HepG2 (cell line): ENCODE results near the gene C5orf34. TPM values are rescaled to one million over a fixed set of nuclear protein-coding genes. Genes with fewer than 3 reads are reported as not detected.

Source experiments
- ATAC-seq: fragments of 200-7000 bp; cut with Tn5 transposase; 3 replicates; pipeline ENCODE4 v1.9.1; 2020; ENCODE audit warnings: mild to moderate bottlenecking, moderate library complexity
- BruUV-seq: library from RNA; stranded (reverse); fragments of 400-500 nt; replicated peaks from 2 replicates; lab custom pipeline; 2021; lab: Mats Ljungman, UMichigan
- CTCF ChIA-PET: fragments of 300-600 bp; formaldehyde crosslinking; extraction: SDS; loops from one replicate; lab custom pipeline; 2021; ENCODE audit warnings: low total read pairs, inconsistent platforms, low intra/inter-chr PET ratio; lab: Yijun Ruan, JAX
- POLR2A ChIA-PET: fragments of 350-600 bp; sonication (Branson Sonifier 250); formaldehyde crosslinking; loops from one replicate; lab custom pipeline; 2020; ENCODE audit warnings: antibody characterized with exemption, inconsistent platforms; lab: Yijun Ruan, JAX
- DNase-seq: peaks from one replicate; pipeline ENCODE4 v3.0.0-alpha.2; 2015; ENCODE audit warnings: low spot score
- FAIRE-seq: peaks from 3 replicates; lab custom pipeline; 2011; peaks lifted over from hg19 to GRCh38; lab: Jason Lieb, UNC
- H2AFZ ChIP-seq: one replicate; pipeline ENCODE4 v1.6.1; 2011; ENCODE audit warnings: low read length, inconsistent platforms
- H3K27ac ChIP-seq: fragments of 300-600 bp; 3 replicates; pipeline ENCODE4 v1.8.0; 2011; ENCODE audit warnings: mixed run types, mild to moderate bottlenecking, mixed read lengths, low read length, inconsistent platforms; ENCODE audit not compliant: insufficient read depth; ENCODE audit errors: extremely low read length
- H3K27me3 ChIP-seq, 2 experiments: fragments of 200-600 bp in 1 of 2; 2 replicates in 1 of 2; 3 replicates in 1 of 2; pipeline versions ENCODE4 v1.6.0 to v1.8.0; 2011; ENCODE audit warnings: low read length in 2 of 2, mild to moderate bottlenecking in 2 of 2, moderate library complexity in 2 of 2, inconsistent platforms in 1 of 2; ENCODE audit not compliant: insufficient read depth in 2 of 2, control insufficient read depth in 1 of 2
- H3K36me3 ChIP-seq, 2 experiments: fragments of 200-600 bp in 1 of 2; replicated peaks in 1 of 2; 2 replicates in 1 of 2; 3 replicates in 1 of 2; pipeline versions ENCODE4 v1.5.1 to v1.8.0; 2011; ENCODE audit warnings: low read length in 2 of 2, inconsistent platforms in 1 of 2; ENCODE audit not compliant: insufficient read depth in 2 of 2, control insufficient read depth in 1 of 2
- H3K4me1 ChIP-seq: 2 replicates; pipeline ENCODE4 v1.5.1; 2012; ENCODE audit warnings: low read length, inconsistent platforms; ENCODE audit not compliant: insufficient read depth
- H3K4me2 ChIP-seq: 2 replicates; pipeline ENCODE4 v1.6.0; 2011; ENCODE audit warnings: low read depth, low read length, inconsistent platforms
- H3K4me3 ChIP-seq, 3 experiments: fragments of 200-600 bp in 1 of 3; sonication (generic), shearing (Covaris generic) in 1 of 3; replicated peaks in 1 of 3; 2 replicates each; pipeline ENCODE4 v1.5.1; 2011 to 2016; ENCODE audit warnings: low read length in 3 of 3, inconsistent platforms in 2 of 3, low read depth in 2 of 3, mild to moderate bottlenecking in 2 of 3, control low read depth in 1 of 3, mixed read lengths in 1 of 3; ENCODE audit not compliant: insufficient read depth in 1 of 3
- H3K79me2 ChIP-seq: one replicate; pipeline ENCODE4 v1.6.1; 2011; ENCODE audit warnings: low read length, inconsistent platforms; ENCODE audit not compliant: insufficient read depth
- H3K9ac ChIP-seq: 2 replicates; pipeline ENCODE4 v1.6.0; 2011; ENCODE audit warnings: mild to moderate bottlenecking, low read depth, low read length, inconsistent platforms; ENCODE audit not compliant: insufficient read depth
- H3K9me3 ChIP-seq: 2 replicates; pipeline ENCODE4 v1.5.1; 2012; ENCODE audit warnings: mild to moderate bottlenecking, low read length
- H4K20me1 ChIP-seq: 2 replicates; pipeline ENCODE4 v1.6.0; 2011; ENCODE audit warnings: inconsistent platforms, mild to moderate bottlenecking, low read length, moderate library complexity; ENCODE audit not compliant: insufficient read depth
- NR2F6 ChIP-seq, 2 experiments: IDR thresholded peaks; 2 replicates each; pipeline ENCODE4 v1.6.1; 2016; ENCODE audit warnings: antibody characterized with exemption in 1 of 2, mild to moderate bottlenecking in 1 of 2
- RBFOX2 ChIP-seq: fragments of 200-400 bp; formaldehyde crosslinking; IDR thresholded peaks from 2 replicates; pipeline ENCODE4 v1.6.1; 2017; ENCODE audit warnings: low read depth, mild to moderate bottlenecking, low read length
- RCOR2 ChIP-seq: IDR thresholded peaks from 2 replicates; pipeline ENCODE4 v1.6.1; 2016; ENCODE audit warnings: missing biosample characterization, missing genetic modification reagents
- ZIK1 ChIP-seq: sonication (generic); formaldehyde crosslinking; IDR thresholded peaks from 2 replicates; pipeline ENCODE4 v1.5.0; 2020; ENCODE audit warnings: mild to moderate bottlenecking, low read depth, missing genetic modification reagents, borderline replicate concordance
- ZNF207 ChIP-seq: fragments of 450-650 bp; IDR thresholded peaks from 2 replicates; pipeline ENCODE4 v1.6.1; 2016; ENCODE audit warnings: antibody characterized with exemption, borderline replicate concordance
- ZNF891 ChIP-seq: sonication (generic); formaldehyde crosslinking; IDR thresholded peaks from 2 replicates; pipeline ENCODE4 v1.5.0; 2020; ENCODE audit warnings: mild to moderate bottlenecking, missing genetic modification reagents
- ZSCAN31 ChIP-seq: sonication (generic); formaldehyde crosslinking; IDR thresholded peaks from 2 replicates; pipeline ENCODE4 v1.5.0; 2020; ENCODE audit warnings: low read depth, mild to moderate bottlenecking, missing genetic modification reagents
- WGBS: methylation state at CpG from one replicate; pipeline ENCODE4 v1.1.6; 2017; ENCODE audit warnings: low lambda C conversion rate; 5-methylcytosine and 5-hydroxymethylcytosine counted together
- in situ Hi-C: cut with HindIII; loops from 2 replicates; pipeline ENCODE4 v1.10.0; 2017; ENCODE audit warnings: low pct_unique_long_range_greater_than_20kb; ENCODE audit not compliant: extremely low pct_ligation_motif_present
- intact Hi-C: fragments of 100-400 bp; cut with micrococcal nuclease; formaldehyde crosslinking; loops from one replicate; pipeline ENCODE4 v1.10.0; 2022; ENCODE audit not compliant: unreplicated experiment
- polyA plus RNA-seq, 8 experiments: library from polyadenylated mRNA; depleted of rRNA in 3 of 8; stranded (reverse) in 7 of 8; unstranded in 1 of 8; fragments of >200 nt; fragmentation: Illumina TruSeq in 4 of 8; extraction: Trizol in 4 of 8; gene quantifications; 2 replicates each; pipeline versions ENCODE4 v1.2.1 to v1.2.3, GENCODE V29; 2011 to 2016; ENCODE audit warnings: low read depth in 4 of 8, missing spikeins in 1 of 8, mixed read lengths in 1 of 8; ENCODE audit not compliant: insufficient read depth in 1 of 8
- total RNA-seq, 5 experiments: library from RNA; depleted of rRNA; stranded (reverse); fragments of >200 nt; fragmentation: Illumina TruSeq; extraction: Trizol; gene quantifications; 2 replicates each; pipeline ENCODE4 v1.2.3, GENCODE V29; 2016; ENCODE audit warnings: low read depth in 1 of 5
- TF ChIP-seq, protein P1 (sequence below): sonication (generic); formaldehyde crosslinking; IDR thresholded peaks from 2 replicates; pipeline ENCODE4 v1.8.0; 2022; ENCODE audit warnings: missing genetic modification reagents, mild to moderate bottlenecking, borderline replicate concordance
- TF ChIP-seq, protein P2 (sequence below): conservative IDR thresholded peaks from 2 replicates; pipeline ENCODE4 v1.6.1; 2018; ENCODE audit warnings: missing genetic modification reagents
- TF ChIP-seq, protein P3 (sequence below): sonication (generic); formaldehyde crosslinking; conservative IDR thresholded peaks from 2 replicates; pipeline ENCODE4 v1.8.1; 2023; ENCODE audit warnings: missing genetic modification reagents
- TF ChIP-seq, protein P4 (sequence below): sonication (generic); formaldehyde crosslinking; IDR thresholded peaks from 2 replicates; pipeline ENCODE4 v1.4.0; 2020; ENCODE audit warnings: missing genetic modification reagents
- TF ChIP-seq, protein P5 (sequence below): sonication (generic); formaldehyde crosslinking; IDR thresholded peaks from 2 replicates; pipeline ENCODE4 v1.9.0; 2022; ENCODE audit warnings: low read depth, missing genetic modification reagents

Gene C5orf34
- total and polyA plus RNA-seq, 2 of the 13 experiments (the other 11 are each of a cell fraction or from before 2014, with no cell fraction given), result 3.2 to 6.4 TPM

DNA sequence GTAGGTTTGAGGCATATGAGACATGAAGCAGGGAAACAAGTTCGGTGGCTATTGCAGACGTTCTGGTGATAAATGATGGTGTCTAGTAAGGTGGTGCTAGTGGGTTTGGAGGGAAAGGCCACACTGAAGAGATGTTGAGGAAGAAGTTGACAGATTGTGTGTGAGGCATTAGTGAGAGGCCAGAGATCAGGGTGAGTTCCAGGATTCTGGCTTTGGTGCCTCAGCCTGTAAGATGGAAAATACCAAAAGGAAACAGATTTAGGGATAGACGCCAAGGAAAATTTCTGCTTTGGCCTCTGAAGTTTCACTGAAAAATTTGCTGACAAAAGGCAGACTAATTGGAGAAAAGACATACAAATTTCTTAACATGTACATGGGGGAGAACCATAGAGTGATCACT lies 48.4 kb upstream of the C5orf34 start:
- Histone ChIP-seq H3K27ac (no peak overlapping the region), H4K20me1 (no peaks in the 10 kb centered on the region), H3K79me2 (no peaks in the 10 kb centered on the region), H3K9ac (no peak overlapping the region), H2AFZ (no peak overlapping the region), H3K4me3 (no peak overlapping the region), H3K27me3 (no peaks in the 10 kb centered on the region; a peak in 1 of 5 replicates), H3K4me1 (peaks cover 6% of the 10 kb centered on the region; the same call in 1 of the 2 replicates), H3K9me3 (no peaks in the 10 kb centered on the region), H3K4me2 (no peak overlapping the region), H3K36me3 (no peaks in the 10 kb centered on the region)
- intact Hi-C loops, result no loop called here
- WGBS, result 36% methylated on average over 3 of the region's 3 CpGs
- no TSS peak for BruUV-seq
- TF ChIP-seq RBFOX2 (no peak), ZSCAN31 (CRISPR knock-in tag) (no peak)
- FAIRE-seq (no peak), ATAC-seq (no peak), DNase-seq (no peak)
- in situ Hi-C loops, result no loop called here
- ChIA-PET POLR2A (no interaction called here), CTCF (no interaction called here)

DNA sequence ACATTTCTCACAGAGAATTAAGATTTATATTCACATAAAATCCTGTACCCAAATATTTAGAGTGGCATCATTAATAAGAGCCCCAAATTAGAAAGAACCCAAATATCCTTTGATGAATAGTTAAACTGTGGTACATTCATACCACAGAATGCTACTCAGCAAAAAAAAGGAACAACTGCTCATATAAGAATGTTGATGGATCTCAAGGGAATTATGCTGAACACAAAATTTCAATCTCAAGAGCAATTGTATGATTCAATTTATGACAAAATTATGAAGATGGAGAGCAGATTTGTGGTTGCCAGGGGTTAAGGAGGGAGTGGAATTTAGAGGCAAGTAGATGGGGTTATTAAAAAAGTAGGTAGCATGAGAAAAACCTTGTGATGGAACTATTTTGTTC lies 46.4 kb upstream of the C5orf34 start:
- ATAC-seq (no peak), FAIRE-seq (no peak), DNase-seq (no peak)
- no peak overlapping the region for H3K9ac ChIP-seq
- no peak overlapping the region for H3K27ac ChIP-seq
- no peak overlapping the region for H3K4me3 ChIP-seq
- no peak overlapping the region for H2AFZ ChIP-seq
- peaks cover 11% of the 10 kb centered on the region for H3K4me1 ChIP-seq
- BruUV-seq, result no TSS peak
- H3K9me3 ChIP-seq, result no peaks in the 10 kb centered on the region
- in situ Hi-C loops (no loop called here), intact Hi-C loops (no loop called here)
- H3K27me3 ChIP-seq, result no peaks in the 10 kb centered on the region; a peak in 2 of 5 replicates
- no peaks in the 10 kb centered on the region for H4K20me1 ChIP-seq
- CTCF ChIA-PET, result no interaction called here
- no peaks in the 10 kb centered on the region for H3K79me2 ChIP-seq
- H3K36me3 ChIP-seq, result no peaks in the 10 kb centered on the region
- H3K4me2 ChIP-seq, result no peak overlapping the region
- no peak for TF ChIP-seq RCOR2 (CRISPR knock-in tag)
- TF ChIP-seq ZNF207, result no peak
- TF ChIP-seq, protein P1, sequence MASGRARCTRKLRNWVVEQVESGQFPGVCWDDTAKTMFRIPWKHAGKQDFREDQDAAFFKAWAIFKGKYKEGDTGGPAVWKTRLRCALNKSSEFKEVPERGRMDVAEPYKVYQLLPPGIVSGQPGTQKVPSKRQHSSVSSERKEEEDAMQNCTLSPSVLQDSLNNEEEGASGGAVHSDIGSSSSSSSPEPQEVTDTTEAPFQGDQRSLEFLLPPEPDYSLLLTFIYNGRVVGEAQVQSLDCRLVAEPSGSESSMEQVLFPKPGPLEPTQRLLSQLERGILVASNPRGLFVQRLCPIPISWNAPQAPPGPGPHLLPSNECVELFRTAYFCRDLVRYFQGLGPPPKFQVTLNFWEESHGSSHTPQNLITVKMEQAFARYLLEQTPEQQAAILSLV, result no peak
- no peak for TF ChIP-seq NR2F6 (IDR thresholded peaks at IDR 0.05)
- no peak for TF ChIP-seq NR2F6 (CRISPR knock-in tag; IDR thresholded peaks at IDR 0.05)
- TF ChIP-seq, protein P2, sequence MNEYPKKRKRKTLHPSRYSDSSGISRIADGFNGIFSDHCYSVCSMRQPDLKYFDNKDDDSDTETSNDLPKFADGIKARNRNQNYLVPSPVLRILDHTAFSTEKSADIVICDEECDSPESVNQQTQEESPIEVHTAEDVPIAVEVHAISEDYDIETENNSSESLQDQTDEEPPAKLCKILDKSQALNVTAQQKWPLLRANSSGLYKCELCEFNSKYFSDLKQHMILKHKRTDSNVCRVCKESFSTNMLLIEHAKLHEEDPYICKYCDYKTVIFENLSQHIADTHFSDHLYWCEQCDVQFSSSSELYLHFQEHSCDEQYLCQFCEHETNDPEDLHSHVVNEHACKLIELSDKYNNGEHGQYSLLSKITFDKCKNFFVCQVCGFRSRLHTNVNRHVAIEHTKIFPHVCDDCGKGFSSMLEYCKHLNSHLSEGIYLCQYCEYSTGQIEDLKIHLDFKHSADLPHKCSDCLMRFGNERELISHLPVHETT (CRISPR knock-in tag), result no peak
- no peak for TF ChIP-seq ZNF891 (CRISPR knock-in tag)
- TF ChIP-seq, protein P3, sequence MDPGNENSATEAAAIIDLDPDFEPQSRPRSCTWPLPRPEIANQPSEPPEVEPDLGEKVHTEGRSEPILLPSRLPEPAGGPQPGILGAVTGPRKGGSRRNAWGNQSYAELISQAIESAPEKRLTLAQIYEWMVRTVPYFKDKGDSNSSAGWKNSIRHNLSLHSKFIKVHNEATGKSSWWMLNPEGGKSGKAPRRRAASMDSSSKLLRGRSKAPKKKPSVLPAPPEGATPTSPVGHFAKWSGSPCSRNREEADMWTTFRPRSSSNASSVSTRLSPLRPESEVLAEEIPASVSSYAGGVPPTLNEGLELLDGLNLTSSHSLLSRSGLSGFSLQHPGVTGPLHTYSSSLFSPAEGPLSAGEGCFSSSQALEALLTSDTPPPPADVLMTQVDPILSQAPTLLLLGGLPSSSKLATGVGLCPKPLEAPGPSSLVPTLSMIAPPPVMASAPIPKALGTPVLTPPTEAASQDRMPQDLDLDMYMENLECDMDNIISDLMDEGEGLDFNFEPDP (CRISPR knock-in tag), result no peak
- TF ChIP-seq, protein P4, sequence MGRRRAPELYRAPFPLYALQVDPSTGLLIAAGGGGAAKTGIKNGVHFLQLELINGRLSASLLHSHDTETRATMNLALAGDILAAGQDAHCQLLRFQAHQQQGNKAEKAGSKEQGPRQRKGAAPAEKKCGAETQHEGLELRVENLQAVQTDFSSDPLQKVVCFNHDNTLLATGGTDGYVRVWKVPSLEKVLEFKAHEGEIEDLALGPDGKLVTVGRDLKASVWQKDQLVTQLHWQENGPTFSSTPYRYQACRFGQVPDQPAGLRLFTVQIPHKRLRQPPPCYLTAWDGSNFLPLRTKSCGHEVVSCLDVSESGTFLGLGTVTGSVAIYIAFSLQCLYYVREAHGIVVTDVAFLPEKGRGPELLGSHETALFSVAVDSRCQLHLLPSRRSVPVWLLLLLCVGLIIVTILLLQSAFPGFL (CRISPR knock-in tag), result no peak
- TF ChIP-seq, protein P5, sequence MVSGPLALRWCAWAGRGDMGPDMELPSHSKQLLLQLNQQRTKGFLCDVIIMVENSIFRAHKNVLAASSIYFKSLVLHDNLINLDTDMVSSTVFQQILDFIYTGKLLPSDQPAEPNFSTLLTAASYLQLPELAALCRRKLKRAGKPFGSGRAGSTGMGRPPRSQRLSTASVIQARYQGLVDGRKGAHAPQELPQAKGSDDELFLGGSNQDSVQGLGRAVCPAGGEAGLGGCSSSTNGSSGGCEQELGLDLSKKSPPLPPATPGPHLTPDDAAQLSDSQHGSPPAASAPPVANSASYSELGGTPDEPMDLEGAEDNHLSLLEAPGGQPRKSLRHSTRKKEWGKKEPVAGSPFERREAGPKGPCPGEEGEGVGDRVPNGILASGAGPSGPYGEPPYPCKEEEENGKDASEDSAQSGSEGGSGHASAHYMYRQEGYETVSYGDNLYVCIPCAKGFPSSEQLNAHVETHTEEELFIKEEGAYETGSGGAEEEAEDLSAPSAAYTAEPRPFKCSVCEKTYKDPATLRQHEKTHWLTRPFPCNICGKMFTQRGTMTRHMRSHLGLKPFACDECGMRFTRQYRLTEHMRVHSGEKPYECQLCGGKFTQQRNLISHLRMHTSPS (CRISPR knock-in tag), result no peak
- TF ChIP-seq ZIK1 (CRISPR knock-in tag), result no peak
- POLR2A ChIA-PET, result no interaction called here
